Kidney epithelial cell (primary cell): Measurements from ENCODE around the gene WRAP53. TPM values are rescaled to one million over a fixed set of nuclear protein-coding genes. Genes with fewer than 3 reads are reported as not detected.
A peak's percentile ranks its signal among the peaks of the same experiment; 100 is the strongest.

Source experiments
- DNase-seq: peaks from one replicate; pipeline ENCODE4 v3.0.0-alpha.2; 2010; ENCODE audit warnings: low read depth
- H3K27me3 ChIP-seq: 2 replicates; pipeline ENCODE4 v1.6.0; 2011; ENCODE audit warnings: low read length; ENCODE audit not compliant: control insufficient read depth, insufficient read depth
- H3K36me3 ChIP-seq: 2 replicates; pipeline ENCODE4 v1.5.1; 2011; ENCODE audit warnings: low read length; ENCODE audit not compliant: control insufficient read depth, insufficient read depth
- H3K4me3 ChIP-seq: 2 replicates; pipeline ENCODE4 v1.5.1; 2011; ENCODE audit warnings: low read depth, mild to moderate bottlenecking, control low read depth, low read length
- CTCF ChIP-seq: IDR thresholded peaks from 2 replicates; pipeline ENCODE4 v1.5.1; 2011; ENCODE audit warnings: mild to moderate bottlenecking, moderate library complexity, low read length, control low read depth, inconsistent platforms; ENCODE audit not compliant: insufficient read depth, poor library complexity, severe bottlenecking
- total RNA-seq: library from RNA; depleted of rRNA; stranded (reverse); fragments of >200 nt; gene quantifications from 2 replicates; pipeline ENCODE4 v1.2.3, GENCODE V29; 2015

WRAP53 gene
- total RNA-seq, 1 donor from 2014 or later: 13.3 TPM

GRCh38 chr17:7742729-7743128 is 54.5 kb downstream of the WRAP53 start:
- H3K4me3 ChIP-seq: no peak overlapping the region
- H3K27me3 ChIP-seq: peaks cover 16% of the 10 kb centered on the region
- no peak for DNase-seq
- H3K36me3 ChIP-seq: no peaks in the 10 kb centered on the region
- no peak for TF ChIP-seq CTCF

GRCh38 chr17:7744416-7744815 is 56.1 kb downstream of the WRAP53 start:
- Histone ChIP-seq H3K4me3 (no peak overlapping the region), H3K36me3 (no peaks in the 10 kb centered on the region), H3K27me3 (peaks cover 13% of the 10 kb centered on the region)
- no peak for DNase-seq
- TF ChIP-seq CTCF: no peak

GRCh38 chr17:7745748-7746470 is 57.6 kb downstream of the WRAP53 start:
- peak; percentile 24 for TF ChIP-seq CTCF
- peak; percentile 52 for DNase-seq
- H3K27me3 ChIP-seq: peaks cover under 1% of the 10 kb centered on the region
- no peaks in the 10 kb centered on the region for H3K36me3 ChIP-seq
- no peak overlapping the region for H3K4me3 ChIP-seq

- no peak for TF ChIP-seq CTCF
- DNase-seq: no peak
- Histone ChIP-seq H3K27me3 (no peaks in the 10 kb centered on the region), H3K4me3 (no peak overlapping the region), H3K36me3 (no peaks in the 10 kb centered on the region)
These were observed 59.4 kb downstream of the WRAP53 start for GRCh38 chr17:7747635-7748071.

GRCh38 chr17:7748076-7748775 is 59.9 kb downstream of the WRAP53 start:
- DNase-seq: no peak
- H3K36me3 ChIP-seq: no peaks in the 10 kb centered on the region
- no peak overlapping the region for H3K4me3 ChIP-seq
- H3K27me3 ChIP-seq: no peaks in the 10 kb centered on the region
- no peak for TF ChIP-seq CTCF
